IPS DF 19.7 (cell line): Measurements from ENCODE around the gene SOX10.
A peak's percentile ranks its signal among the peaks of the same experiment; 100 is the strongest.
"Not testable (repeated sequence)": the region's sequence is repeated elsewhere in the genome, so short reads cannot be mapped to it uniquely, and the experiment has no call there.

ENCODE experiments used
- DNase-seq: peaks from one replicate; pipeline ENCODE4 v3.0.0-alpha.2; 2013; ENCODE audit warnings: low read depth, low spot score

Gene SOX10

DNA sequence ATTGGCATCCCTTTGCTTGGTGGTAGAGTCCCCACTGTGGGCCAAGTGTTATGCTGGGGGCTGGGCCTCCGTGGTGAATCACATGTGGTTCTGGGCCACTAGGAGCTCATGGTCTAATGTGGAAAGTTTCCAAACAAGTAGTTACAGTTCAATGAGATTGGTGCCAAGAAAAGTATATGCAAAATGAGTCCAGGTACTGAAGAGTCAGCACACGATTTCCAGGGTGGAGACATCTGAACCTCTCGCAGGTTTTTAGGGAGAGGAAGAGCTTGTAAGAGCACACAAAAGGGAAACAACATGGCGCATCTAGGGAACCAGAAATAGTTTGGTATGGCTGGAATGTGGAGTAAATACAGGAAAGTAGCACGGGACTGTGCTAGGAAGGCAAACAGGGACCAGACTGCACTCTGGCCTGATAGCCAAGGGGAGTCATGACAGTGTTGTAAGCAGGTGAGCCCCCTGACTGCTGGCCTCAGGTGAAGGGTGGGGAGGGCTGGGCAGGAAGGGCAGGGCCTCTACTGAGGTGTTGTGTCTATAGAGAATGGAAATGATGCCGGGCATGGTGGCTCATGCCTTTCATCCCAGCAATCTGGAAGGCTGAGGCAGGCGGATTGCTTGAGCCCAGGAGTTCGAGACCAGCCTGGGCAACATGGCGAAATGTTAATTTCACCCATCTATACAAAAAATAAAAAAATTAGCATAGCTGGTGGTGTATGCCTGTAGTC lies 18.3 kb downstream of the SOX10 start:
- DNase-seq = no peak

DNA sequence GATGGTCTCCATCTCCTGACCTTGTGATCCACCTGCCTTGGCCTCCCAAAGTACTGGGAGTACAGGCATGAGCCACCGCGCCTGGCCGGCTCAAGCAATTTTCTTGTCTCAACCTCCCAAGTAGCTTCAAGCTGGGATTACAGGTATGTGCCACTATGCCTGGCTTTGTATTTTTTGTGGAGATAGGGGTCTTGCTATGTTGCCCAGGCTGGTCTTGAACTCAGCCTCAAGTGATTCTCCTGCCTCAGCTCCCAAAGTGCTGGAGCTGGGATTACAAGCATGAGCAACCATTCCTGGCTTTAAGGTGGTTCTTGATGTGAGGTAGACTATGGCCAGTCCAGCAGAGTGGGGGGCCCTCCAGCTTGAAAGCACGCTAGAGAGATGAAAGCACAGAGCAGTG lies 23.3 kb downstream of the SOX10 start:
- DNase-seq = no peak

DNA sequence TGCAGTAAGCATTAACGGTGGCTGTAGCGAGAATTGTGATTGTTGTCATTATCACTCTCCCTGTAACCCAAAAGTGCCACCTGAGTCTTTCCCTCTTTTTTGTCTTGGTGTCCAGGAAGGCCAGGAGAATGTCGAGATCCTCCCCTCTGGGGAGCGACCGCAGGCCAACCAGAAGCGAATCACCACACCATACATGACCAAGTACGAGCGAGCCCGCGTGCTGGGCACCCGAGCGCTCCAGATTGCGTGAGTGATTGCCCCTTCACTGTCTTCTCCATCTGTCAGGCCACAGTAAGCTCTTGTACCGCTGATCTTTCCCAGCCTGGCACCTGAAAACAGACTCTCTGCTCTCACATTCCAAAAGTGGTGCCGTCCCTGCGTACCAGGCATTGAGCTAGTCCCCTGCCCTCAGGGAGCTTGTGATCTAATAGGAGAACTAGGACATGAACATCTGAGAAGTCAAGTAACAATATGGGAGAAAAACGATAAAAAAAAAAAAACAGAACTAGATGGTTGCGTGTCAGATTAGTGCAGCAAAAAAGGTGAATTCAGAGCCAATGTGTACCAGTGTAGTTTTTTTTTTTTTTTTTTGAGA lies 25.0 kb downstream of the SOX10 start:
- no peak for DNase-seq

DNA sequence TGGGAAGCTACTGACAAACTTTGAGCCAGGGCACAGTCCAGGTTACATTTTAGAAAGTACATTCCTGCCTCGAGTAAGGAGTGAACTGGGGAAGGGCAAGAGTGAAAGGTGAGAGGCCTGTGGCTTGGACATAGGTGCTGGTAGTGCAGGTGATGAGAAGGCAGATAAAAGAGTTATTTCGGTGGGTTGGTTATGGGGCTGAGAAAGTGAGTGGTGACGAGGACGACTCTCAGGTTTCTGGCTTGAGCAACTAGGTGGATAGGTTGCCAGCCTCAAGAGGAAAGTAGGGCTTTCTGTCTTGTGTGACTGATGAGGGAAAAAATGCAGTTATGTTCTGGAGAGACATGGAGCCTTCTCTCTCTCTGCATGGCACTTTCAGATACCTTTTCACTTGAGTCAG lies 27.1 kb downstream of the SOX10 start:
- no peak for DNase-seq

DNA sequence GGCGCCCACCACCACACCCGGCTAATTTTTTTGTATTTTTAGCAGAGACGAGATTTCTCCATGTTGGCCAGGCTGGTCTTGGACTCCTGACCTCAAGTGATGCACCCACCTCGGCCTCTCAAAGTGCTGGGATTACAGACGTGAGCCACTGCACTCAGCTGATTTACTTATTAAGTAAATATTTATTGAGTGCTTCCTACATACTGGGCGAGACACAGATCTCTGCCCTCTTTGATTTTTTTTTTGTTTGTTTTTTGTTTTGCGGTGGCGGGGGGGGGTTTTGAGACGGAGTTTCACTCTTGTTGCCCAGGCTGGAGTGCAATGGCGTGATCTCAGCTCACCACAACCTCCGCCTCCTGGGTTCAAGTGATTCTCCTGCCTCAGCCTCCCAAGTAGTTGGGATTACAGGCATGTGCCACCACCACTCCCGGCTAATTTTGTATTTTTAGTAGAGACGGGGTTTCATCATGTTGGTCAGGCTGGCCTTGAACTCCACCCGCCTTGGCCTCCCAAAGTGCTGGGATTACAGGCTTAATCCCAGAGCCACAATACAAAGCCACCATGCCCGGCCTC lies 28.4 kb downstream of the SOX10 start:
- not testable (repeated sequence) for DNase-seq

DNA sequence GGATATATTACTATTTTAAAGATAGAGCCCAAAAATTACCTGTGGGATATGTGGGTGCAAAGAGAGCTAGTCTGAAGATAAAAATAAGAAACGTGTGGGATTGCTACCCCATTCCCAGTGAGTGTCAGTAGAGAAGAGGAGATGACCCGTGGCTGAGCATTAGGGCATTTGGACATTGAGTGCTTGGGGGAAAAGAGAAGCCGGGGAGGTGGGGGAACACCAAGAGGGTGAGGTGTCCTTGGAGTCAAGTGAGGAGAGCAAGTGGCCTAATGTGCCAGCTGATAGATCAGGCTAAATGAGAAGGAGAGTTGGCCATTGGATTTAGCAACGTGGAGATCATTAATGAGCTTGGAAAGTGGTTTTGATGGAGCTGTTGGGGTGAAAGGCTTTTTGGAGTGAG lies 29.7 kb downstream of the SOX10 start:
- DNase-seq = no peak

DNA sequence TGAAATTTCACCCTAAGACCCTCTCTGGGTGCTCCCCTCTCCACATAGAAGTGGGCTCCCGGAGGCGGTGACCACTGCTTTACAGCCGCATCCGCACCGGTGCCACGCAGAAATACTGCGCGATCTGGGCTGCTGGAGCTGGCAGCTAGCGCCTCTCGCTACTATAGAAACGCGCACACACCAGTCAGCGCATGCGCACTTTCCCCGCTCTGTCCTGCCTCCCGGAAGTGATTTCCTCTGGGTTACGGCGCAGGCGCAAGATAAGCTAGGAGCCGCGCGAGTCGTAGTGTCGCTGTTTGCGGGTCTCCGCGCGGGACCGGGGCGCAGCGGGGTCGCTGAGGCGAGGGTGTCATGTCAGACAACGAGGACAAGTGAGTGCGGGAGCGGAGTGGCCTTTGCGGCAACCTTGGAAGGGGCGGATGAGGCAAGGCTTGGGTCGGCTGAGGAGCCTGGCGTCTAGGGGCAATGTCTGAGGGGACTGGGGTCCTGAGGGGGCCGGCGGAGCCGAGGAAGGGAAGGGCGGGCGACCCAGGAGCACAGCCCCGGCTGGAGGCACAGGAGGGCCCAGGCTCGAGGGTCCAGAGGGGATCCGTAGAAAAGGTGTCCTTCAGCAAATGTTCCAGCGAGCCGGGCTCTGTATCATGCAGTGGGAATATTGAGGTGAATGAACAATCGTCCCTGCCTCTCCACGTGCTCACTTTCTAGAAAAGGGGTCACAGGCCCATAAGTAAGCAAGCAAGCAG lies 30.7 kb downstream of the SOX10 start, which contains the start of the genes C22orf23 and POLR2F:
Gene C22orf23 (minus strand): TSS at position 165 of the 743 bp plus-strand sequence. CDS start 452 bp downstream, outside the sequence.
Gene POLR2F (plus strand): TSS at position 263 of the 743 bp plus-strand sequence. CDS start 89 bp downstream, at position 352.
- peak; percentile 73 for DNase-seq

DNA sequence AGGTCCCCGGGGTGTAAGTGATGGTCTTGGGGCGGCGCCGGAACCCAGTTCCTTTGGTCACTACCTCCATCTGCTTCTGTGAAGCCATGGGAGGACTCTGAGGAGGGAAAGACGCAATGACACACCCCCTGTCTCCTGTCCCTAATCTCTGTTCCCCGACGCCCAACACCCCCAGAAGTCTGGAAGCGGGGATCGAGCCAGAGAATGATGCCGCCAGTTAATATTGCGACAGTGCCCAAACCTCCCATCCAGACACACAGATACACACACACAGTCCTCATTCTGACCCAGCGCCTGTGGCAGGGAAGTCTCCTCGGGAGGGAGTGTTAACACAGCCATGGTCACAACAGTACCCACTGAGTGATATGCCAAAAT lies 31.3 kb downstream of the SOX10 start:
- no peak for DNase-seq

DNA sequence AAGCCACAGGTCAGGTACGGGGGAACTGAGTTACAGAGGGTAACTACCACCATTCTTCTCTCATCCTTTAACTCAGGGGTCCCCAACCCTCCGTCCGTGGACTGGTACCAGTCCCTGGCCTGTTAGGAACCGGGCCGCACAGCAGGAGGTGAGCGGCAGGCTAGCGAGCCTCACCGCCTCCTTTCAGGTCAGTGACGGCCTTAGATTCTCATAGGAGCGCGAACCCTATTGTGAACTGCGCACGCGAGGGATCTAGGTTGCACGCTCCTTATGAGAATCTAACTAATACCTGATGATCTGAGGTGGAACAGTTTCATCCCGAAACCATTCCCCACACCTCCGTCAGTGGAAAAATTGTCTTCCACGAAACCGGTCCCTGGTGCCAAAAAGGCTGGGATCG lies 31.7 kb downstream of the SOX10 start:
- DNase-seq = not testable (repeated sequence)

DNA sequence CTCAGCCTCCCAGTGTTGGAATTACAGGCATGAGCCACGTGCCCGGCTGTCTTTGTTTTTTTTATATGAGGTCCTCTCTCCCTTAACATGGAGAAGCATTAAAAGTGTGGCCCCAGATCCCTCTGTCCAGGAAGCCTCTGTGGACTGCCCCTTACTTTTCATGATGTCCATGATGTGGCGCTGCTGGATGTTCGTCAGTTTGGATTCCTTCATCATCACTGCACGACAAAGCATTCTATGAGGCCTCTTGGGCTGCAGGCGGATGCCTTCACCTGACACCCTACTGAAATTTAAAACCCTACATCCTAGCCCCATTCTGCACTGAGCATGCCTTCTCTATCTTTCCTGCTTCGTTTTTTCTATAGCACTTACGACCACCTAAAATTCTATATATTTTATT lies 33.0 kb downstream of the SOX10 start:
- DNase-seq = peak; percentile 40

DNA sequence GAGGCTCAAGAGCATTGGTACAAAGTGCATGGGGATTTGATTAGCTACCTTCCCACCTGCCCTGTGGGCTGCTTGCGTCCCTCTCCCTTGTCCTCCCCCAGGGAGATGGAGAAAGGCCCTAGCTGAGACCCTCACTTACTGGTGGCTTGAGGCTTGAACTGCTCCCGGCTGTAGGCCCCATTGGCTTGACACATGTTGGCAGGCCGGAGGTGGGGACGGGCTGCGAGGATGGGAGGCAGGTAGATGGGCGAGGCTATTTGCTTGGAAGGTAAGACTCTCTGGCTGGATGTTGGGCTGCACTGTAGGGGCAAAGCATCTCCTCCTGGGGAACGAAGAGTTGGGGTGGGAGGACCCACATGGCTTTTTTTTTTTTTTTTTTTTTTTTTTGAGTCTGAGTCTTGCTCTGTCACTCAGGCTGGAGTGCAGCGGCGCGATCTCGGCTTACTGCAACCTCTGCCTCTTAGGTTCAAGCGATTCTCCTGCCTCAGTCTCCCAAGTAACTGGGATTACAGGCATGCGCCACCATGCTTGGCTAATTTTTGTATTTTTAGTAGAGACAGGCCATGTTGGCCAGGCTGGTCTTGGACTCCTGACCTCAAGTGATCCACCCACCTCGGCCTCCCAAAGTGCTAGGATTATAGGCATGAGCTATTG lies 37.1 kb downstream of the SOX10 start:
- DNase-seq = not testable (repeated sequence)

DNA sequence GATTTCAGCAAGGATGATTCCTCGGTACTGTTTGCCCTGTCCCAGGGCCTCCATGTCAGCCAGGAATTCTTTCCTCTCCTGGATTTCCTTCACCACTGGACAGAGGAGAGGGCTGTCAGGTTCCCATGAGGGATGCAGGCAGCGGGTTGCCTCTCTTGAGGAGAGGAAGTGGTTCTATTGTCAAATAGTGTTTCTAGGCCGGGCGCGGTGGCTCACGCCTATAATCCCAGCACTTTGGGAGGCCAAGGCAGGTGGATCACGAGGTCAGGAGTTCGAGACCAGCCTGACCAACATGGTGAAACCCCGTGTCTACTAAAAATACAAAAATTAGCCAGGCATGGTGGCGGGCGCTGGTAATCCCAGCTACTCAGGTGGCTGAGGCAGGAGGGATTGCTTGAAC lies 39.9 kb downstream of the SOX10 start:
- DNase-seq = not testable (repeated sequence)

DNA sequence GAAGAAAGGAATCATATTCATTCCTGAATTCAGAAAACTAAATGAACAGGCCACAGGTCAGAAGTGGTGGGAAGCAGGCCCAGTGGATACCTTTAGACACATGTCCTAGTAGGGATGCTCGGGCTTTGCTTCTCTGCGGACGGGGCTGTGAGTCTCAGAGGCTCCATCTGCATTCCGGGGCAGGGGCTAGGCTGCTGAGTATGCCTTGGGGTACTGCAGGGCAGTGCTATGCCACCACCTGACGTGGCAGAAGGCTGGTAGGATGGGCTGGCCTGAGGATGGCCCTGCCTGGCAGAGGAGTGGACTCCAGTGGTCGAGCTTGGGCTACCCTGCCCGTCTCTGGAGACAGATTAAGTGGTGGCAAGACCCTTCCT lies 40.5 kb downstream of the SOX10 start:
- no peak for DNase-seq

DNA sequence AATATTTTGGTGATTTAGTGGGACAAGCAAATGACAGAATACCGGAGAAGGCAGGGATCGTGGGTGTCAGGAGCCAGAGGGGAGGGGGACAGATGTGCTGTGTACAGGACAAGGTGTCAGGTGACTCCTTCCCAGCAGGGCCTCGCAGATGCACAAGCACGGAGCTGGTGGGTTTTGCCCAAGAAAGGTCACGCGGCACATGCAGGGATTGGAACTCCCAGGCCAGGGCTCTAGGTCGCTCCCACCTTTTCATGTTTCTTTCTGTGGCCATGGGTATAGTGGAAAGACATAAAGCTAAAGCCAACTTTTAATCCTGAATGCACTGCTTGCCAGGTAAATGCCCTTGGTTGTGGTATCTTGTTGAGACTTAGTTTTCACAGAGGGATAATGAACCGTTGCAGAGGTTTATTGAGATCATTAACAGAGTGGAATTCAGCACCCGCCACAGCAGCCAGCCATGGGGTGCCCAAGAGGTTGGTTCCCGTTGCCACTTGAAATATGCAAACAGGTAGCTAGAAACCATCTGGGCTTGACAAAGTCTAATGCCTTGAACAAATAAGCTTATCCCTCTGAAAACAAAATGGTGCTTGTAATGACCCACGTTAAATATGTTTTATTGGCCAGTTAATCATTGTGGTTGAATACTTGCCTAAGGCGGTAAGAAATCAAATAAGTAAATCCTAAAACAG lies 41.1 kb downstream of the SOX10 start:
- no peak for DNase-seq

DNA sequence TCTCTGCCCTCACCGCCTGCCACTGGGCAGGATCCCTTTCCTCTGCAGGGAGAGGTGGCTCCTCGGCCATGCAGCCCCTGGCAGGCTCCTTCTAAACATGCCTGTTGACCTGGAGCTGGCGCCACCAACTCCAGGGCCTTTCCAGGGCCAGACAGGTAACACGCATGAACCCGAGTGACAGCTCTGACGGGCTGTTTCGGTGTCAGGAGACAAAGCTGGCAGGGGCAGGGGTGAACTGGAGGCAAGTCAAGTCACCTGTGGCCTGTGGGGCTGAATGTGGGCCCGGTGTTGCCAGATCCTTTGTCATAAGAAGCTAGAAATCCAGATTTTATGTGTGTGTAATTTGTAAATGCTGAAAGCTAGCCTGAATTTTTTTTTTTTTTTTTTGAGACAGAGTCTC lies 42.2 kb downstream of the SOX10 start:
- DNase-seq = no peak

DNA sequence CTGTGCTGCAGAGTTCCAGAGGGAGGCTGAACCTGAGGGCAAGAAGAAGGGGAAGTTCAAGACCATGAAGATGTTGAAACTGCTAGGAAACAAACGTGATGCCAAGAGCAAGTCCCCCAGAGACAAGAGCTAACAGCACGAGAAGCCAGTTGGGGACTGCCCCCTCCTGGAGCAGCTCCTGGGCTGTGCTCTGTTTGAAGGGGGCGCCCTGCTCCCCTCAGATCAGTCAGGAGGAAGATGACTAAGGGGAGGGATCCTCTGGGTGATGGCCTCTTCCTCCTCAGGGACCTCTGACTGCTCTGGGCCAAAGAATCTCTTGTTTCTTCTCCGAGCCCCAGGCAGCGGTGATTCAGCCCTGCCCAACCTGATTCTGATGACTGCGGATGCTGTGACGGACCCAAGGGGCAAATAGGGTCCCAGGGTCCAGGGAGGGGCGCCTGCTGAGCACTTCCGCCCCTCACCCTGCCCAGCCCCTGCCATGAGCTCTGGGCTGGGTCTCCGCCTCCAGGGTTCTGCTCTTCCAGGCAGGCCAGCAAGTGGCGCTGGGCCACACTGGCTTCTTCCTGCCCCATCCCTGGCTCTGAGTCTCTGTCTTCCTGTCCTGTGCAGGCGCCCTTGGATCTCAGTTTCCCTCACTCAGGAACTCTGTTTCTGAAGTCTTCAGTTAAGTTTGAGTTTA lies 43.5 kb downstream of the SOX10 start:
- DNase-seq = no peak

DNA sequence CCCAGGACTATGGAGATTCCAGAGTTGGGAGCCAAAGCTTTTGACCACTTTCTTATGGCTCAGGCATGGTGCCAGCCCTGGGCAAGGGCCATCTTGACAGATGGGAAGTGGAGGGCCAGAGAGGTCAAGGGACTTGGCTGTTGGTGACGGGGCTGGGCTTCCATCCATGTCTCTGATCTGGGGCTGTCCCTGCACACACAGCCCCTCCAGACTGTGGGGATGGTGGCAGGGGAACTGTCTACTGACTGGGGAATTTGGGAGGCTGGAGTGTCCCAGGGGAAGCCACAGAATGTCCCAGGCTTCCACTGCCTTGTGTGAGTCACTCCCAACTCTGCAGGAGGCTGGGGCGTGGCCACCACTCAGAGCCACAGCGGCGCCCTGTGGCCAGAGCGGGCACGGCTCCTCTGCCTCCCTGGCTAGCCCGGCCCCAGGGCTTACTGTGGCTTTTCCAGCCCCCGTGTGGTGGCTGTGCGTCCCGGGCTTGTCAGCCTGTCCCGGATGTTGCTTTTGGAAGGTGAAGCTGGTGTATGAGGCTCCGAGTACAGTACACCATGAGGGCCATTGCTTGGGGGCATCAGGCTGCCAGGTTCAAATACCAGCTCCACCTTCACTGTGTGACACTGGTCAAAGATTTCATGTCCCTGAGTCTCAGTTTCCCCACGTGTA lies 50.5 kb downstream of the SOX10 start:
- peak; percentile 60 for DNase-seq

DNA sequence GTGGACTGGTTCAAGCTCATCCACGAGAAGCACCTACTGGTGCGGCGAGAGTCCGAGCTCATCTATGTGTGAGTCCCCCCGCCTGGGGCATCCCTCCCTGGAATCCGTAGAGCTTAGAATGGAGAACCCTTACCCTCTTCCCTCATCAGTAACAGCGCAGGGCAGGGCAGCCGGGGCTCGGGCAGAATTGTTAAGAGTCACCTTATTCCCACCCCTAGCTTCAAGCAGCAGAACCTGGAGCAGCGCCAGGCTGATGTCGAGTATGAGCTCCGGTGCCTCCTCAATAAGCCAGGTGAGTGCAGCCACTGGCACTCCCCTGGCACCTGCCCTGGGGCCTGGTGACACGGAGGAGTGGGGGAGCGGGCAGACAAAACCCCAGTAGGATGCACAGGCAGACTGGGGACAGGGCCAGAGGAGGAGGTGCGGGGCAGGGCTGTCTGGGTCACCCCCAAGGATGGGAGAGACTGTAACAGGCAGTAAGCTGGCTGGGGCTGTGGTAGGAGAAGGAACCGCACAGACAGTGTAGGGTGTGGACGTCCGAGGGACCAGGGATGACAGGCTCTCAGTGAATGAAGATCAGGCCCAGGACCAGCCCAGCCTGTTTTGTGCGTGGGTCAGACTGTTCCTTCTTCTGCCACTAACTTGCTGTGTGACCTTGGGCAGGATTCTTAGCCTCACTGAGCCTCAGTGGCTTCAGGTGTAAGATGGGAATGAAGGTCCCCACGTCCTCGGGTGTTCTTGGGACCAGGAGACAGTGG lies 51.4 kb downstream of the SOX10 start:
- no peak for DNase-seq

DNA sequence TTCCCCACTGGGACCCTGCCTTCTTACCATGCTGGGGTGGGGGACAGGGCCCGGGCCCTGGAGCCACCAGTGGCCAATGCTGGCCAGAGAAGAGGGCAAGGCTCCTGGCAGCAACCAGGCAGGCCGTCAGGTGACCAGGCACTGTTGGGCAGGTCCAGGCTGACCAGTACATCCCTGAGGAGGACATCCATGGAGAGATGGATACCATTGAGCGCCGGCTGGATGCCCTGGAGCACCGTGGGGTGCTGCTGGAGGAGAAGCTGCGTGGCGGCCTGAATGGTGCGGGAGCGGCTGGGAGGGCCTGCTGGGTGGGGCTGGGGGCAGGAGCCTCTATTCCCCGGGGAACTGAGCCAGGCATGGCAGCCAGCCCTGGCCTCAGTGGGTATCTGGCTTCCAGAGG lies 52.0 kb downstream of the SOX10 start:
- no peak for DNase-seq
